DOHH2 (cell line): Measurements from ENCODE around the gene GANC.
"Not testable (repeated sequence)": the region's sequence is repeated elsewhere in the genome, so short reads cannot be mapped to it uniquely, and the experiment has no call there.

Experiments used
- CTCF ChIP-seq: fragments of 200-600 bp; sonication (generic); IDR thresholded peaks from one replicate; pipeline ENCODE4 v1.5.1; 2014; ENCODE audit warnings: antibody characterized with exemption, mild to moderate bottlenecking, low read depth, low read length; ENCODE audit not compliant: poor library complexity, severe bottlenecking
- EZH2phosphoT487 ChIP-seq: fragments of 200-600 bp; sonication (generic); IDR thresholded peaks from 2 replicates; pipeline ENCODE4 v1.6.1; 2017; ENCODE audit warnings: borderline replicate concordance, mild to moderate bottlenecking, antibody characterized with exemption, low read length, moderate library complexity, mixed read lengths

GRCh38 chr15:42228981-42229380 is 44.0 kb upstream of the GANC start:
- not testable (repeated sequence) for TF ChIP-seq CTCF, EZH2phosphoT487
